GM18505 (cell line): ENCODE measurements around the gene PKP3.
"Not testable (repeated sequence)": the region's sequence is repeated elsewhere in the genome, so short reads cannot be mapped to it uniquely, and the experiment has no call there.

ENCODE experiments used
- ATAC-seq: cut with Tn5 transposase; IDR thresholded peaks from one replicate; pipeline ENCODE4 v1.9.1; 2021; ENCODE audit not compliant: unreplicated experiment
- POLR2A ChIP-seq: IDR thresholded peaks from 4 replicates; pipeline ENCODE4 v1.6.1; 2011; ENCODE audit warnings: borderline replicate concordance; ENCODE audit not compliant: insufficient read depth, insufficient read length; ENCODE audit errors: extremely low read depth

PKP3 gene, protein sequence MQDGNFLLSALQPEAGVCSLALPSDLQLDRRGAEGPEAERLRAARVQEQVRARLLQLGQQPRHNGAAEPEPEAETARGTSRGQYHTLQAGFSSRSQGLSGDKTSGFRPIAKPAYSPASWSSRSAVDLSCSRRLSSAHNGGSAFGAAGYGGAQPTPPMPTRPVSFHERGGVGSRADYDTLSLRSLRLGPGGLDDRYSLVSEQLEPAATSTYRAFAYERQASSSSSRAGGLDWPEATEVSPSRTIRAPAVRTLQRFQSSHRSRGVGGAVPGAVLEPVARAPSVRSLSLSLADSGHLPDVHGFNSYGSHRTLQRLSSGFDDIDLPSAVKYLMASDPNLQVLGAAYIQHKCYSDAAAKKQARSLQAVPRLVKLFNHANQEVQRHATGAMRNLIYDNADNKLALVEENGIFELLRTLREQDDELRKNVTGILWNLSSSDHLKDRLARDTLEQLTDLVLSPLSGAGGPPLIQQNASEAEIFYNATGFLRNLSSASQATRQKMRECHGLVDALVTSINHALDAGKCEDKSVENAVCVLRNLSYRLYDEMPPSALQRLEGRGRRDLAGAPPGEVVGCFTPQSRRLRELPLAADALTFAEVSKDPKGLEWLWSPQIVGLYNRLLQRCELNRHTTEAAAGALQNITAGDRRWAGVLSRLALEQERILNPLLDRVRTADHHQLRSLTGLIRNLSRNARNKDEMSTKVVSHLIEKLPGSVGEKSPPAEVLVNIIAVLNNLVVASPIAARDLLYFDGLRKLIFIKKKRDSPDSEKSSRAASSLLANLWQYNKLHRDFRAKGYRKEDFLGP

DNA sequence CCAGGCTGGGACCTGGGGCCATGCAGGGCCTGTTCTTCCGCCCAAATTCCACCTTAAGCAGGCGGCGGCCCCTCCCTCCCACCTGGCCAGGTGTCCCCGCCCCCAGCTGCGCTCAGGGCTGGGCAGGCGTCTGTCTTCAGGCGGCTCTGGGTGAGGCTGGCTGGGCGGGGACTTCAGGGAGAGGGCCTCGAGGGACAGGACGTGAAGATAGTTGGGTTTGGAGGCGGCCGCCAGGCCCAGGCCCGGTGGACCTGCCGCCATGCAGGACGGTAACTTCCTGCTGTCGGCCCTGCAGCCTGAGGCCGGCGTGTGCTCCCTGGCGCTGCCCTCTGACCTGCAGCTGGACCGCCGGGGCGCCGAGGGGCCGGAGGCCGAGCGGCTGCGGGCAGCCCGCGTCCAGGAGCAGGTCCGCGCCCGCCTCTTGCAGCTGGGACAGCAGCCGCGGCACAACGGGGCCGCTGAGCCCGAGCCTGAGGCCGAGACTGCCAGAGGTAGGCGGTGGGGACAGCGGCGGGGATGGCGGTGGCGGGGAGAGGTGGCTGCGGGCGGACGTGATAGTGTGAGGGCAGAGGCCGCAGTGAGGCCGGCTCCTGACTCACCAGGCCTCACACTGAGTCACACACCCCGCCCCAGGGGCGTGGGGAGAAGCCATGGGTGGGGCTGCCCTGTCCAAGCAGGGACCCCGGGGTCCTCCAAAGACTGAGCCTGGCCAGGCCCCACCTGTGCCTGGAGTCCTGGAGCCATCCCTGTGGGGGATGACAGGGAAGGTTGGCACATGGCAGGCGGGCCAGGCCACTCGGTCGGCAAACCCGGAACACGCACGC is at the start of gene PKP3:
Gene PKP3, plus strand, starts transcription at position 176 of the 824 bp plus-strand sequence. Its CDS starts 84 bp downstream, at position 260.
- TF ChIP-seq POLR2A, result no peak
- ATAC-seq, result no peak

DNA sequence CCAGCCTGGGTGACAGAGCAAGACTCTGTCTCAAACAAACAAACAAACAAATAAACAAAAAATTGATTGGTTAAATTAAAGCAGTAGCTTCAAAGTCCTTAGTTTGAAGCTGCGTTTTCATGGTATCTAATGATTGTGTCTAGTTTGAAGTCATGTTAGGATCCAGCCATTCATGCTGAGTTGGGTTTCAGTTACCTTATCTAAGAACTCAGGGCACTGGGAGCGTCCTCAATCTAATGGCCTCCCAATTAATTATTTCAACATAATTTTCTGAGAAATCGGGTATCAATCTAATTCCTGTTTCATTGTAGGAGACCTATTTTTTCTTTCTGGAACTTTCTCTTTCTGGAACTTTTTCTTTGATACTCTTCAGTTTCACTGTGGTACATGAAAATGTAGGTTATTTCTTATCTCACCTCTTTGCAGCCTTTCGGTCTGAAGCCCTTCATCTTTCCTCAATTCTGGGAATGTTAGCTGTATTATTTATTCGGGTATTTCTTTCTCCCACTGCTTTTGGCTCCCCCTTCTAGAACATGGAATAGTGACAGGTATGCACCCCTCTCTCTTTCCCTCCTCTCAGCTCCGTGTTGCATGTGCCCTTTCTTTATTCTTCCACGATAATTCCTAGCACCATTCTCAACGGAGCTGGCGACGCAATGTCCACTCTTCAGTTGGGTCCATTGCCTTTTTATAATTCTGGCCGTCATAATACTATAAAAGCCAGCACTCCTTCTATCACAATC is 49.0 kb upstream of the PKP3 start:
- no peak for TF ChIP-seq POLR2A
- no peak for ATAC-seq

DNA sequence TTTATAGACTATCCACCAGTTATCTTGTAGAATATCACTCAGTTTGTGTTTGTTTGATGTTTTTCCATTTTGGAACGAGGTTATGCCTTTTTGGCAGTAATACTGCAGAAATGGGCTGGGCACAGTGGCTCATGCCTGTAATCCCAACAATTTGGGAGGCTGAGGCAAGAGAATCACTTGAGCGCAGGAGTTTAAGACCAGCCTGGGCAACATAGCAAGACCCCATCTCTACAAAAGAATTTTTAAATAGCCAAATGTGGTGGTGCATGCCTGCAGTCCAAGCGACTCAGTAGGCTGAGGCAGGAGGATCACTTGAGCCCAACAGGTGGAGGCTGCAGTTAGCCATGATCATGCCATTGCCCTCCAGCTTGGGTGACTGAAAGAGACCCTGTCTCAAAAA is 47.5 kb upstream of the PKP3 start:
- ATAC-seq, result no peak
- no peak for TF ChIP-seq POLR2A

DNA sequence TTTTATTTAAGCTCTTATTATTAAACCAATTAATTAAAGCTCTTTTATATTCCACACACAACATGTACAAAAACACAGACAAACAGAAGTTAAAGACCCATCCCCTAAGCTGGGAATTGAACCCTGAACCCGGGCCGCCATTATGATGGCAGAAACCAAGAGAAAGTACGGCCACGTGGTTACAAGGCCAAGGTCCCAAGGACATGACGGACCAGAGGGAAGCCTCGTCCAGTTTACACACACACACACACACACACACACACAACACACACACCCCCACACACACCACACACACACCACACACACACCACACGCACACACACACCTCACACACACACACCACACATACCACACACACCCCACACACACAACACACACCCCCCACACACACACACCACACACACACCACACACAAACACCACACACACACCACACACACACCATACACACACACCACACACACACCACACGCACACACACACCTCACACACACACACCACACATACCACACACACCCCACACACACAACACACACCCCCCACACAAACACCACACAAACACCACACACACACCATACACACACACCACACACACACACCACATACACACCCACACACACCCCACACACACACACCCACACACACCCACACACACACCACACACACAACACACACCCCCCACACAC is 44.6 kb upstream of the PKP3 start:
- not testable (repeated sequence) for ATAC-seq

DNA sequence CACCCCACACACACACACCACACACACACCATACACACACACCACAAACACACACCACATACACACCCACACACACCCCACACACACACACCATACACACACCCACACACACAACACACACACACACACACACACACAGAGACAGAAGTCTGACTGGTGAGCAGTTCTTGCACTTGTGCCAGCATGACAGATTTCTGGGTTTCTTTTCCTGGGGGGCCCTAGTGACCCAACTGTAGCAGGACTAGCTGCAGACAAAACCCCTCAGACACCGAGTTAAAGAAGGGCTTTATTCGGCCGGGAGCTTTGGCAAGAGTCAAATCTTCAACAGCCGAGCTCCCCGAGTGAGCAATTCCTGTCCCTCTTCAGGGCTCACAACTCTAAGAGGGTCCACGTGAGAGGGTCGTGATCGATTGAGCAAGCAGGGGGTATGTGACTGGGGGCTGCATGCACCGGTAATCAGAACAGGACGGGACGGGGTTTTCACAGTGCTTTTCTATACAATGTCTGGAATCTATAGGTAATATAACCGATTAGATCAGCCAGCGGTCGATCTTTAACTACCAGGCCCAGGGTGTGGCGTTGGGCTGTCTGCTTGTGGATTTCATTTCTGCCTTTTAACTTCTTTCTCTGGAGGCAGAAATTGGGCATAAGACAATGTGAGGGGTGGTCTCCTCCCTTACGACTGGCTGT is 43.8 kb upstream of the PKP3 start:
- not testable (repeated sequence) for ATAC-seq

DNA sequence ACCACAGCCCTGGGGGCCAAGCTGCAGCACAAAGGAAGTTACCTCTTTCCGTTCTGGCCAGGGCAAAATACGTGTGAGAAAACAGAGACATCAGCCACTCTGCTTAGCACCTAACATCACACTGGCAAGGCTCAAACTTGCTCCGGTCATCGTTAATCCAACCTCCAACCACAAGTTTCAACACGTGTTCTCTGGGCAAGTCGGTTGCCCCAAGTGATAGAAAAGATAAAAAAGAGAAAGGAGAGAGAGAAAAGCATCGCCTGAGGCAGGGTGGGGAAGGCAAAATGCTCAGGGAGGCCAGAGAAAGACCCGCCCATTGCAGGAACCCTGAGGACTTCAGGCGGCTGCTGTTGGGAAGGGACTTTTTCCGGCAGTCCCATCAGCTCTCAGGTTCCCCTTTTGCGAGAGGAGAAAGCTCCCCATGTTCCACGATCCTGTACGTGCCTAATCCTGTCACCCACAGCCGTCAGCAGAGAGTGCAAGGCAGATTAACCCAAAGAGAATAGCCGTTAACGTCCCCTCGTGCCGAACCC is 43.2 kb upstream of the PKP3 start:
- no peak for ATAC-seq
- peak; percentile 47 for TF ChIP-seq POLR2A

DNA sequence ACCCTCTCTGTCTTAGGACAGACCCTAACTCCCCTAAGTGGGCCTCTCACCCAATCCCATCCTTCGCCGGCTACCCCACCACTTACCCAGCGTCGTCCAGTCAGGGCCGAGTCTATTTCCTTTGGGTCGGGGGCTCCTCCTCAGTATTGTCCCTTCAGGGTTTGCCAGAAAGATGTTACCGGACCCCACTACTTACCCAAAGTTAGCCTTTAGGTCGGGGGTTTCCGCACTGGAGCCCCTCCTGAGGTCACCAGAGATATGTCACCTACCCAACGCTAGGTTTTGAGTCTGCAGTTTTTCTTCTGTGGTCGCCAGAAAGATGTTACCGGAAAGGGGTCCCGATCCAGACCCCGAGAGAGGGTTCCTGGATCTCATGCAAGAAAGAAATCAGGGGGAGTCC is 42.6 kb upstream of the PKP3 start:
- no peak for ATAC-seq
- TF ChIP-seq POLR2A, result no peak

DNA sequence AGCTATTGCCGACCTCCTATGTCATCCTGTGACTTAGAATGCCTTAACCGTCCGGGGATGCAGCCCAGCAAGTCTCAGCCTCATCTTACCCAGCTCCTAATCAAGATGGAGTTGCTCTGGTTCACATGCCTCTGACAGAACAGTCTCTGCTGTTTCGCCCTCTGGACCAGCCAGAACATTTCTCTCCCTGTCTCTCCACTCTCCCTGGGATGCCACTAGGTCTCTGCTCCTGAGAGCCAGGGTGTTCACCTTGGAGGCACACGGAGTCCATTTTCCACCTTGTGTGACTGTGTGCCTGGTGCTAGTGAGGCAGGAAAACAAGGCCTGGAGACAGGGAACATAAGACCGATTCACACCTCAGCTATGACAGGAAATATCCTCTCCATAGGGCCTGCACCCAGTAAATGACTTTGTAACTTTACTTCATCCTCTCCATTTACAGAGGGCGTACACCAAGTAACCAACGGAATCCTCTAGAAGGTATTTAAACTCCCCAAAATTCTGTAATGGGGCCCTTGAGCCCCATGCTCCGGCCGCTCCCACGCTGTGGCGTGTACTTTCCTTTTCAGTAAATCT is 41.5 kb upstream of the PKP3 start:
- no peak for TF ChIP-seq POLR2A
- no peak for ATAC-seq

DNA sequence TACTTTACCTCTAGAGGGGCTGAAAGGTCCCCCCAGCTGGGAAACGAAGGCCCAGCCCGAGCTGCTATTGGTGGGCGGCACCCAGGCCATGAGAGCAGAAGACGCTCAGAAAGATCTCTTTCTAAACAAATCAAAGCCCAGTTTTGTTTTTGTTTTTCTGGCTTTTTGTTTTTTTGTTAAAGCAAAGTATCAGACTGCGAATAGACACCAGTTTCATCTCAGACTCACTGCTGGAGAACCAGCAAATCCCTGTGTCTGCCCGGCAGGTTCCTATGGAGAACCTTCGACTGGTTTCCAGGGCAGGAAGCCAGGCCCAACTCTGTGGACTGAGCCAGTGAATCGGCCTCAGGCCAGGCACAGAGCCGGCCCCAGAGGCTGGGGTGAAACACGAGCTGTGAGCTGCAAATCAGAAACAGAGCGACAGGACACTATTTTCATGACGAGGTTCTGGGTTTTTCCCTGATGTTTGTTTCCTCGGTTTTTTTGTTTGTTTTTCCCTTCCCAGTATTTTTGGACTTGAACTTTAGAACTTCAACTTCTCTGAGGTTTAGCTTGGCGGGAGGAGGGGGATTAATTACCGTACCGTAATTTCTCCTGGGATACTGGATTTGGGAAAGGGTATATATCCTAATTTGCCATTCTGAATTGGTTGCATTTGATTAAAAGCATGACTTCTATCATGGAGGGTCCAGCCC is 40.7 kb upstream of the PKP3 start:
- TF ChIP-seq POLR2A, result no peak
- ATAC-seq, result no peak

DNA sequence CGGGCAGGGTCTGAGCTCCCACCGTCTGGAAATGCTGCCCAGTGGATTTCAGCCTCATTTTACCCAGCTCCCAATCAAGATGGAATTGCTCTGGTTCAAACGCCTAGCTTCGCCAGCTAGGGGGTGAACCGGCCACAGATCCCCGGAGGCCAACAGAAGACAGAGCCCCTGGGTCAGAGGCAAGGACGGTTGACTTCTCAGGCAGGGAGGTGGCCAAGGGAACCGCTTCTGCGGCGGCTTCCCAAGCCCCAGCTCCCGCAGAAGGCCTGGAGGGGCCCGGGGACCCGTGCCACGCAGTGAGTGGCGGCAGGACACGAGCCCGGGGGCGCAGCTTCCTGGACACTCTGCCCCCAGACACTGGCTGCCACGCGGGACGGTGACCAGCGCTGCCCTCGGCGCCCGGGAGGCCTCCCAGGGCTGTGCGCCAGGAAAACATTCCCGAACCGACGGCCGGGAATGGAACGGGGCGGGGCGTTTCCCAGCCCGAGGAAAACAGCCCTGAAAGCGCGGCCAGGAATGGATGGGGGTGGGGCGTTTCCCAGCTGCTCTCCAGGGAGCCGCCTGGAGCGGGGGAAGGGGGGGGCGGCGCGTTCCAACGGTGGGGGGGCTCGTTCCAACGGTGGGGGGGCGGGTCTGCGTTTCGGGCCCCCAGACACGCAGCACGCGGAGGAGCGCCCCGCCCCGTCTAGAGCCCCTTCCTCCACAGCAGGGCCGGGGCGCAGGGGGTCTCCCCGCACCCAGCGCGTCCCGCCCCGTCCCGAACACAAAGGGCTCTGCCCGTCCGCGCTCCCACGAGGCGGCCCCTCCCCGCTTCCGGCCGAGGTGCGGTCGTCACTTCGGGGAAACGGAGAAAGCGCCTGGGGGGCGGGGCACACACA is 38.2 kb upstream of the PKP3 start:
- ATAC-seq, result peak; percentile 65

More for the DNA sequence above, 38.2 kb upstream of the PKP3 start:
- peak; percentile 62 for TF ChIP-seq POLR2A
